Forelimb muscle (tissue), 1 donor: ENCODE measurements around the gene XPR1. TPM values are rescaled to one million over a fixed set of nuclear protein-coding genes. Genes with fewer than 3 reads are reported as not detected.

Source experiments
- DNase-seq: peaks from one replicate; pipeline ENCODE4 v3.0.0-alpha.2; 2013; ENCODE audit warnings: low read depth
- polyA plus RNA-seq: library from polyadenylated mRNA; unstranded; fragments of 120-200 nt; gene quantifications from one replicate; pipeline ENCODE4 v1.2.1, GENCODE V29; 2013; ENCODE audit not compliant: insufficient read length

The XPR1 gene
- 9.1 TPM for polyA plus RNA-seq

DNA sequence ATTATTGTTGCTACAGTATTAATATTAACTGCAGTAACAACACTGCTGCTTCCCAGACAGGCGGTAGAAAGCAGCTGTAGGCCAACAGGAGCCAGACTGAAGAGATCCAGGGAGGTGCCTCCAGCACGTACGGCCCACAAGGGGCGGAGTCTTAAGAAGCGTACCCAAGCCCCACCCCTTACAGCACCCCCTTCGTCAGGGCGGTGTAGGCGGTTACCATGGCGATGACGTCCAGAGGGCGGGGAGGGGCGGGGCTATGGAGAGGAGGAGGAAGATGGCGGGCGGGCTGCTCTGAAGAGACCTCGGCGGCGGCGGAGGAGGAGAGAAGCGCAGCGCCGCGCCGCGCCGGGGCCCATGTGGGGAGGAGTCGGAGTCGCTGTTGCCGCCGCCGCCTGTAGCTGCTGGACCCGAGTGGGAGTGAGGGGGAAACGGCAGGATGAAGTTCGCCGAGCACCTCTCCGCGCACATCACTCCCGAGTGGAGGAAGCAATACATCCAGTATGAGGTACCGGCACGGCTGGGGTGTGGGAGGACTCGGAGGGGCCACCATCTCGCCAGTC is at the start of gene XPR1:
TSS of gene XPR1 (plus strand) at position 257 of the 560 bp plus-strand sequence. CDS start at position 437, 180 bp downstream.
- DNase-seq, result peak; percentile 96

DNA sequence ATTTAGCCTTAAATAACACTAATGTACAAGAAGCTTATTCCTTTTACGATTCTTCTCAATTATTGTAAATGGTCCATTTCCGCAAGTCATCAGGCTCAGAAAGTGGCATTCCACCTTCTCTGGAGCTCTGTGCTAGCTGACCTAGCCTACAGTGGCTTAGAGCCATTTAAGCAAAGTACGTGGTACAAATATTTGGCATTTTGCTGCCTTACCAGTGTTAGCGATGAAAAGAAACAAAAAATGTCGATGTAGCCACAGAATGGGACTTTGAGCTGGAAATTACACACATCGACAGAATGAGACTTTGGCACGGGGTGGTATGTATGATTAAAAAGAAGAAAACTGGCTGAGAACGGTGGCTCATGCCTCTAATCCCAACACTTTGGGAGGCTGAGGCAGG is 47.0 kb upstream of the XPR1 start:
- no peak for DNase-seq

DNA sequence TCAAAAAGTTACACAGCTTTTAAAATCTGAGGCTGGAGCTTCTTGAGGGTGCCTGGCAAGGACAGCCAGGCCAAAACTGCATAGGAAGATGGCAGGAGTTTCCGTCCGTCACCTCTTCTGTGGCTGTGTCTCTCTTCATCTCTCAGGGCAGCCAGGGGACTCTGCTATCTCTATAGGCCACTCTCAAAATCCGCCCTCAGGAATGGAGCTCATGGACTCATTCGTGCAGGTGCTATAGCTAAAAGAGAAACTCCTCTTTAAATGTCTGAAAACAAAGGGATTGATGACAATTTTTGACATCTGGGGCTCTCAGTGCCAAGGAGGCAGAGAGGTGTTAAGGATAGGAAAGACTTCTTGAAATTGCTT is 45.8 kb upstream of the XPR1 start:
- DNase-seq, result no peak

DNA sequence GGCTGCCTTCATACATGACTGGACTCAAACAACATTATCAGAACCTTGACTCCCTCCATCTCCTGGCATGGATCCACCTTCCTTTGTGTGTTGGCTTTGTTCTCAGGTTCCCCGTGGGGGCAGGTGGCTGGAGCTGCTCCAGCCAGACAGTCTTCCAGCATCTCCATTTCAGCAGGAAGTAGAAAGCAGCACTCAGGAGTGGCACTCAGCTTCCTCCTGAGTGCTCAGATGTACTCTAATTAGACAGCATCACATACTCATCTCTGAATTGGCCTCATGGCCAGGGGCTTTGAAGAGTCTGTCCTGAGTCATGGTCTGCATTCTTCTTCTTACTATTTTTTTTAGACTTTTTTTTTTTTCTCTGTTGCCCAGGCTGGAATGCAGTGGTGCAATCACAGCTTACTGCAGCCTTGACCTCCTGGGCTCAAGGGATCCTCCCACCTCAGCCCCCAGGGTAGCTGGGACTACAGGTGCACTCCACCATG is 45.1 kb upstream of the XPR1 start:
- no peak for DNase-seq

DNA sequence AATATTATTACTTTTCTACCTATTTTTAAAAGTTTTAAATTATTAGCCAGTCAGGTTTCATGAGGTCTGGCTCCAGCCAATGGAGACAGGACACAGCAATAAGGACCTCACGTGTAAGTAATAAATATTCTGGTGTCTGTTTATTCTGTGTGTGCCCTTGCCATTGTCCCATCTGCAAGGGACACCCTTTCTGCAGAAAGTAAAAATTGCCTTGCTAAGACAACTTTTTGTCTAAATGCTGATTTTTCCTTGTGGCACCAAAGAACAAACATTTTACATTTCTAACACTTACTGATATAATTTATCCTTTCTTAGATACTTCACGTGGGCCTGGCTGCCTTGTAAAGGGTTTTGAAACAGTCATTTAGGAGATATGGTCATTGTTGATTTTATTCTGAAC is 43.7 kb upstream of the XPR1 start:
- DNase-seq, result no peak

DNA sequence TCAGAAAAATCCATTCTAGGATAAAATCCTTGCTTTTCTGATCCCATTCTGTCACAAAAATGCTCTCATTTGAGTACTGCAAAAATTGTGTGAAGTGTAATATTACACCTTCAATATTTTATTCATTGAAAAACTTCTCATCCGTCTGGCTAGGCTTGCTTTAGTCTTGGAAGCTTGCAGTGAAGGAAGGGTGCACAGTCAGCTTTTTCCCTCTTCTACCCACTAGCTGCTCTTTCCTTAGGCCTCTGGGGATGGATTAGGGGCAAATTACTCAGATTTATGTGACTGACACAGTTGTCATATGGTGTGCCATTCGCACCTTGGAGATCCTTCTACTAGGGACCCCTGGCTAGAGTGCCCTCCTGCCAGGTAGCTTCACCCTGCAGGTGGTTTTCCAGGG is 40.9 kb upstream of the XPR1 start:
- no peak for DNase-seq

DNA sequence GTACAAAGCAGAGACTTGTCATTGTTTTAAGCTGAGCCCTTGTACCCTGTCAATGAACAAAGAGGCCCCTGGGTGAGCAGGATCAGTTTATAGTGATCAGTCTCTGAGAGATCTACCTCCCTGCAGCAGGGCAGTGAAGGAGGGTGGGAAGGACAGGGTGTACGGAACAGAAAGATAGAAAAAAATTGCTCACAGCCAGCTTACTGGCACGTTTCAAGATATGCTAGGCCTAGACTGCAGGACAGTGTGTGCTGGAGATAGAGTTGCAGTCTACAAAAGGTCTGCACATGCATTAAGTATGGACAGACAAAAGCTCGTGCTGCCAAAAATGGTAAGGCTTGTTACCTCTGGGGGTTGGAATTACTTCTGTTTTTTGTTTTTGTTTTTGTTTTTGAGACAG is 38.4 kb upstream of the XPR1 start:
- DNase-seq, result no peak

DNA sequence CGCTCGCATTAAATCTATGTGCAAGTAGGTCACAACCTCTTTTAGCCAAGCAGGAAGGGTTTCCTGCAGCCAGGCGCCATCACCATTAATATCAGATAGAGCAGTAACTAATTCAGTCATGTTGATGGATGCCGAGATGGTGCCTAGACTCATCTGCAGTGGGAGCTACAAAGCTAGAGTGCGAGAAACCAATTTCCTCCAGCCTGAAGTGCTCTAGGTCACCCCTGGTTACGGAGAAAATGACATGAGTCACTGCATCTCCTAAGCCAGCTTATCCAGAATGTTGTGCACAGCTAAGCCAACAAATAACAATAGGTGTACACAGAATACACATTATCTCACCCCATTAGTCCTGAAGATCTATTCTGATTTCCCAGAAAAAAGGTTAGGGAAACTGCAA is 37.1 kb upstream of the XPR1 start:
- DNase-seq, result no peak

DNA sequence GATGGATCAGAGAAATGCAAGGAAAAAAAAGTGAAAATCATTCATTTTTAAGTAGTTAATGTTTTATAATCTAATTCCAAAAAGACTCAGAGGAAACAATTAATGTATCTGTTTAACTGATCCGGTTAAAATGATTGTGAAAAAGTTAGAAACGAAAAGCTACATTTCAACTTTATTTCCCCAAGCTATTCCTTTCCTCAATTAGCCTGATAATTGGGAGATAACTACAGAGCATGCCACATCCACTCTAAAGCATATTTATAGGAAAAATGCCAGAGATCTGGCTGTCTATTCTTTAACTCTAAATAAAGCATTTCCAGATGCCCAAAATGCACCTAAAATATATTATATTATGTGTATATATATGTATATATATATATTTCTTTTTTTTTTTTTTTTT is 35.9 kb upstream of the XPR1 start:
- DNase-seq, result no peak

DNA sequence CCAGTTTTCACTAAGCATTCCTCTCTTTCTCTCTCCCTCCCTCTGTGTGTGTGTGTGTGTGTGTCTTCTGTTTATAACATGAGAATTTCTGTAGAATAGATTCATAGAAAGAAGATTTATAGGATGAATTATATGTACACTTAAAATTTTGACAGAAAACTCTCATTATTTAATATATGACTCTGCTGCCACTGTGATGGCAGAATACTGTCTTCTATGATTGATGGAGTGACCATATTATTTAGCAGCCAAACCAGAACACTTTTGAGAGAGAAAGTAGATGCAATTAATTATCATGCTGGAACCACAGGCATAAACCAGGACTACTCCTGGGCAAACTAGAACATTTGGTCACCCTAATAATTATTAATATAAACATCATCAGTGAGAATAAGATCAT is 34.3 kb upstream of the XPR1 start:
- DNase-seq, result no peak

DNA sequence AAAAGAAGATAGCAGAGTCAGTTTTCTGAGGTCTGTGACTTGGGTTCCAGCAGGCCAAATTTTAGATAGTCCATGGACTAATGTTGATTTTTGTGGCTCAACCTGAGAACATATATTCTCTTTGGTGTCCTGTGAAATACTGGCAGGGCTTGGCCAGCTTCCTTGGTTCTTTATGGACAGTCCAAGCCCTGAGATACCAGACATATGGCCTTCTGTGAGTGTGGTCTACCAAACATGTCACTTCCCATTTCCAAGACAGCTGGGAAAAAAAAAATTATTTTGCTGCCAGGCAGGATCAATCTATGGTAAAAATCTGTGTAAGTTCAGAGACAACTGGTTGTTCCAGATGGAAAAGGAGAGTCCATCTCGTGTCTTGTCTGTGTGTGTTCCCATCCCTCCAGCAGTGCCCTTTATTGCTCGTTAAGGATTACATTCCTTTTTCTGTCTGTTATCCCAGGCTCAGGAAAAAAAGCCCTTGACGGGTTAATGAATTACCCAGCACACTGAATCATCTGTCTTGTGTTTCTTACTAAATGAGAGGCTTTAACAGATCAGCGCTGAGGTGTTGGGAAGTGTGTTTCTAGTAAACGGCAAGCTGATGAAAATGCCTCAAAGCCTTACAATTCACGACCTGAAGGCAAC is 33.4 kb upstream of the XPR1 start:
- no peak for DNase-seq

DNA sequence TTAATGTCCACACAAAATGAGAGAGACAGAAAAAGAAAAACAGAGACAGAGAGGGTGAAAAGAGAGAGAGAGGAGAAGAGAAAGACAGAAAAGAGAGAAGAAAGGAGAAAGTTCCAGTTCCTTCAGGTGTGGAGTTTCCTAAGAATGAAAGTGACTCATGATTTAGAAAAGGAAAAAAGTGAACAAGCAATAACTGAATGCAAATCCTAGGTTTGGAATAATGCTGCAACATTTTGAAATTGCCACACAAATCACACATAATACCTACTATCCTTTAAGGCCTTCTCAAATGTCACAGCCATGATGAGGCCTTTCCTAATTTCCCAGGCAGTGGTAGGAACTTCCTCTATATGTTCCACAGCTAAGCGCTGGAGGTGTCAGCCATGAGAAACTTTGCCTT is 31.5 kb upstream of the XPR1 start:
- no peak for DNase-seq

DNA sequence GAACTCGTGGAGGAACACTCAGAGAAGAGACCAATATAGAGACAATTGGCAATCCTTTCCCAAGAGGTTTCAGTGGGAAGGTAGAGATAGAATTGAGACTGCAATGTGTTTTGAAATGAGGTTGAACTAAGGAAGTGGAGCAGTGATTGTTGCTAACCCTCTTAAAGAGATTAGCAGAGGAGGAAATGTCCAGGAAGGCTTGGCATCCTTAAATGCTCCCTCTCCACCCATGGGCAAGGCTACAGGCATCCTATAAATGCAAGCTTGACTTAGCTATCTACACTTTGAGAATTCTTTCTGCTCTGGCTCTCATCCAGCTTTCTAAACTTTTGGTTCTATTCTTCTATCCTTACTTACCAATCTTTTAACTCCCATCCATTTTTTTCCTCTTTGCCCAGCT is 30.3 kb upstream of the XPR1 start:
- no peak for DNase-seq

DNA sequence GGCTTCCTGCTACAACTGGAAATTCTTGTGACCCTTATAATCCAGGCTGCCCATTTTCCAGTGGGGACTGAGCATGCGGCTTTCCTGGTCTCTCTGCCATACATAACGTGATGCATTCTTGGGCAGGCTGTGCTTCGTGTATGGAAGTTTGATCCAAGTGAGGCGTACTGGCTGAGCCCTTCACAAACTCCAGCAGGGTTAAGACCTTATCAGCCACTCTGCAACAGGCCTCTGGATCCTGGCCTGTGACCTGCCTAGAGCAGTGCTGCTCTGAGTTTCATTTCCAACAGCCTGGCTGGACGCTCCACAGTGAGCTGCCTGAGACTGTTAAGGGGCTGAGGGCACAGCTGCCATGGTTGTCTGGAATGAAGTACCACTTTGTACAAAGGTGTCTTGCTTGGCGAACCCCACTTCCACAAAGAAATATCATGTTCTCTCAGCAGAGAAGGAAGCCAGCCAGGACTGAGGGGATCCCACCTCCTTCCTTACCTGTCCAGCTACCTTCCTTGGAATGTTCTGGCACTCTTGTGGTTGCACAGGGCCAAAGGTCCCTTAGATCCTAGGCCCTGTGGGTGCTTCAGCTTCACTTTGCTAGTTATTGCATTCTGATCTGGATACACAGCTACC is 28.5 kb upstream of the XPR1 start:
- DNase-seq, result no peak

DNA sequence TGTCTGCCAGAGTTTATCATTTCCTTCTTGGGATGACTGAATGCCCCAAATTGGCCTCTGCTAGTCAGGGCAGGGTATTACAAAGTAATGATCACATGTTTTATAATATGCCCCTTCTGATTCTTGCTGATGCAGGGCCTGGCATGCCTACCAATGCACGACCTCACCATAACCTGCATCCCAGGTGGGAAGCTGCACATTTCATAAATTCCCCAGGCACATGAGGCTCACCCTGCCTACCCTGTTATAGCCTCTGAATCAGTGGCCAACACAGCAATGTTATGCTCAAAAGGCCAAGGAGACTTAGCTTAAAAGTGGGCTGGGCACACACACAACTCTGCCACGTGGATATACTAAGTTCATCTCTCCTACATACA is 28.0 kb upstream of the XPR1 start:
- DNase-seq, result no peak

DNA sequence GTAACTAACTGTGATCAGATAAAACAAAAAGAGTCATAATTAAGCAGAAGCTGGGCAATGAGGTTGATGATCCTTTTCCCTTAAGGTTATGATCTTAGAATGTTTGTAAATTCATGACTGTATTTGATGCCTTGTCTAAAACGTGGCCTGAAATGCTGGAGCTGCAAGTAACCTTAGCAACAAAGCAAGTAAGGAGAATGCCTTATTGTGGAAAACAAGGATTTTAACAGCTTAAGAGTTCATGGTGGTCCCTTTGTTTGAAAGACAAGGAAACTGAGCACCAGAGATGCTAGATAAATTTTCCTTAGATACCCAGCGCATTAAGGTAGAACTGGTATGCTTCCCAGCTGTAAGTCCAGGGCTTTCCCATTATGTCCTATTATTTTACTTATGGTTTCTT is 25.7 kb upstream of the XPR1 start:
- no peak for DNase-seq

DNA sequence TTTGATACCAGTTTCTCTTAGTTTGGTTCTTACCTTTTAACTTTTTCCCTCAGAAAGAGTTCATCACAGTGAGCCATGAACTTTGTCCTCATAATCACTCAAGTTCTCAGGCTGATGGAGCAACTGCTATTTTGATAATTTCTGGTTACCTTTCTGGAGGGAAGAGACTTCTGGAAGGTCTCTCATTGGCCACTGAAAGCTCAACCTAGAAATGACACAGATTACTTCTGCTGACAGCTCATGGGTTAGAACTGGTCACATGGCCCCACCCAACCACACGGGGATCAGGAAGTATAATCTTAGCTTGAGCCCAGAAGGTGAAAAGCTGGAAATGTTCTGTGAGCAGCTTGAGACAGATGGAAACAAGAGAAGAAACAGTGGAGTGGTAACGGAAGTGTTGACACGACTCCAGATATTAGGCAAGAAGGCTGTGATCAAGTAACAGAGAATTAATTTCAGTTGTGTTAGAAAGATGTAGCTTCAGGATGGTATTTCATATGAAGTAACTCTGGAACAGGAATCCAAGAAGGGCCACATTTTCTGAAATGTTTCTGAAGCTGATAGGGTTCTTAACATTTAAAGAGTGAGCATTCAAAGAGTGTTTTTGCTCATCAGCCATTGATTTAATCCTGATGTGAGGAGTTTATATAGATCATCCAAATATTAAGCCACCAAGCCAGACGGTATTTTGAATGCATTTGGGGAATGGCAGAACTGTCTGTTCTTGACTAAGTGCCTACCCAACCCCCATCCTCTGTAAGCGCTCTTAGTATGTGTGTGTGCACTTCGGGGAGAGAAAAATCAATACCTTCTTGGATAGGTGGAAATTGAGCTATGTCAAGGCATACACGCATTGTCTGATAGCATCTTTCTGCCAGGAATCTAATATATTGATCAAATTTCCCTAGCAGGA is 21.9 kb upstream of the XPR1 start:
- DNase-seq, result no peak

DNA sequence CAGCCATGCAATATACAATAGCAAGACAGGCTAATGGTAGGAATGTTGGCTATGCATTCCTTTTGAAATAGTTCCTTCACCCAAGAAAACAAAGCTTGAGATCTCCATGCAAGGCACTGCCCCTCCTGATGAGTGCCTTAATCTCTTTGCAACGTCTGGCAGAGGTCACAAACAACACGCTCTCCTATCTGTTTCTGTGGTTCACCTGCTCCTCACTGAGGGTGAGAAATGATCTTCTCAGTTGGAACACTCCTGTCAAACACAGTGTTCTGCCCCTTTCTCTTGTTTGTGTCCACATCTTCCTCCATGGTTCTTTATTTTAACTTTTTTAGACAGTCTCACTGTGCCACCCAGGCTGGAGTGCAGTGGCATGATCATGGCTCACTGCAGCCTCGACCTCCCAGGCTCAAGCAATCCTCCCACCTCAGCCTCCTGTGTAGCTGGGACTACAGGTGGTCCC is 21.2 kb upstream of the XPR1 start:
- DNase-seq, result no peak

DNA sequence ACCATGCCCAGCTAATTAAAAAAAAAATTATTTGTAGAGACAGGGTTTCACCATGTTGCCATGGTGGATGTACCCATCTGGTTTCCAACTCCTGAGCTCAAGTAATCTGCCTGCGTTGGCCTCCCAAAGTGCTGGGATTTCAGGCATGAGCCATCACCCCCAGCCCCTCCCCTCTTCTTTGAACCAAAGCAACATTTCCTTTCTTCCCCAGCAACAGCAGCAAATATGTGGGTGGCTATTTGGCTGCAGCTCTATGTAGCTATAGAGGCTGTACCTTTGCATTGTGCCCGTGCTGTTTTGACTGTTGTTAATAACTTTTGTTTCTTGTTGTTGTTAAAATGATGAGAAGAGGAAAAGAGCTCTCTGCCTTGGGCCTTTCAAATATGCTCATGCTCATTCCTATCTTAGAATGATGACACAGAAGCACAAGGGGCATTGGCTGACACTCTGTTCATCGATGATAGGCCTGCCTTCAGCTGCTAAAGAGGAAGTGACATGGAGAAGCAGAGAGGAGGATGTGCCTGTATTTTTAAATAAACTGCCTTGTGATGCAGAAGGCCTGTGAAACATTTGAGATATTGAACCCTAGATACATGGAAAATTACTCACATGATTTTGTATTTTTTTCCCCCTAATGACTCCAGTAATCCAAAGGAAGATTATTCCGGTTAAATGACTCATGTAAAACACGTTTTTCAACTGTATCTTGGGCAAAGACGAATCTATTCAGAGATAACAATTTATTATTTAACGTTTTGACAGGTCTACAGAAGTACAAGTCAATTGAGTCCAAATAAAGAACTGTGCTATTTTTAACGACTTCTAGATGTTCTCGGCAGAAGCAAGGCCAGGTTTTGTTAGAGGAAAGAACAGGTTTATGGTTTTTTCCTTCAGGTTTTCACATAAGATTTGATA is 20.5 kb upstream of the XPR1 start:
- DNase-seq, result no peak

DNA sequence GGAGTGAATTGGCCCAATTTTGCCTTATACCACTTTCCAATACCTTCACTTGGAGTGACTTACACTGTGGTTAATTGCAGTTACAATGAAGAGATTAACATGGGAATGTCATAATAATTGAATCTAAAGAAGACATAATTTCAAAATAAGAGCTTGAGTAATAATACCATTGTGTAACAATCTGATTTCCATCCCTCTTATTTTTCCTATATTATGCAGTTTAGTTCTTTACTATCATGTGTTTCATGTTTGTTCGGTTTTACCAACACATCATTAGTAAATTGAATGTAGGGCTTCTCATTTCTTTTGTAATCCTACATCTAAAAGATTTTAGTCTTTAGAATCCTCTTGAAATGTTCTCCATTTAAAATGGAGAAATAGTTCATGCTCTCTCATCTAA is 19.2 kb upstream of the XPR1 start:
- no peak for DNase-seq

DNA sequence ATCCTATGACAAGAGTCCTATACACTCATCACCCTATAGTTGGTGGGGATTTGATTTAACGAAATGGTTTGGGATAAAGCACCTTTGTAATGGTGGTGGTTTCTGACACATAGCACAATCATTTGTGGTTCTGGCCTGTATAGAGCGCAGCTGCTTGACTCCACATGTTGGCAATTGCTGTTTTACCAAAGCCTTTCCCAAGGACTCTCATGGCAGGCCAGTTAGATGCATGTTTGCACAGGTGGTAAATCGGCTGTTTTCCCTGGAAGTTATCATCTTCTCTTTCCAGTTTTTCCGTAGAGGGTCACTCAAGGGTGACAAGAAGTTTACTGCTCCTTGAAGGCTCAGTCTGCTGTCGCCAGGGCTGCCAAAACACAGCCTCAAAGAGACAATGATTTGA is 17.1 kb upstream of the XPR1 start:
- no peak for DNase-seq
